LNCAP (cell line): ENCODE measurements around the gene DDI2.

Experiments used
- CTCF ChIP-seq: fragments of 450-650 bp; IDR thresholded peaks from 2 replicates; pipeline ENCODE4 v1.5.1; 2017; ENCODE audit warnings: mild to moderate bottlenecking

The DDI2 gene

GRCh38 chr1:15681349-15682292, 64.4 kb downstream of the DDI2 start:
- no peak for TF ChIP-seq CTCF

GRCh38 chr1:15682936-15683341, 65.7 kb downstream of the DDI2 start:
- no peak for TF ChIP-seq CTCF

- TF ChIP-seq CTCF, result no peak
Measured at GRCh38 chr1:15683345-15684039, 66.2 kb downstream of the DDI2 start.

GRCh38 chr1:15684042-15684461, 66.8 kb downstream of the DDI2 start, which contains the start of gene PLEKHM2:
PLEKHM2 (plus strand) TSS chr1:15684320; CDS start chr1:15684559, 239 bp downstream.
- TF ChIP-seq CTCF, result no peak

- TF ChIP-seq CTCF, result no peak
Measured at GRCh38 chr1:15684468-15685291, 67.4 kb downstream of the DDI2 start.

- TF ChIP-seq CTCF, result no peak
Measured at GRCh38 chr1:15685820-15686219, 68.6 kb downstream of the DDI2 start.

GRCh38 chr1:15687446-15687845, 70.2 kb downstream of the DDI2 start:
- TF ChIP-seq CTCF, result no peak
